Measurements from ENCODE around the gene PI16.

The PI16 gene

DNA sequence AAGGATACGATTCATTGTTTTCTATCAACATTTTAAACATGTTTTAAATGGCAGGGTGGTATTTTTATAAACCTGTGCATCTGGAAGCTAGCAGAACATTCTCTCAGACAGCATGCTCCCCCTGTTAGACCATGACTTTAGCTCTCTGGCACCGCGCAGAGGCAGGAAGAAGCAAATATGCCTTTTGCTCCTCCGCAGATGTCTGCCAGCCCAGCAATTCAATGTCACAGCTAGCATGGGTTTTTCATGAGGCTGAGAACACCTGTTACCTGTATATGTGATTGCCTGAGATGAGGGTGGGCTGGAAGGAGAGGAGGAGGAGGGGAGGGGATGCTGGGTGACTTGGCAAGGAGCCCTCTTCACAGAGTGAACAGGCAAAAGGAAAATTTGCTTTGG lies 24.8 kb downstream of the PI16 start:
- DNase-seq (ENCODE audit: low read depth in 2 of 2), result peak; percentile 51 to 67
- TF ChIP-seq, protein P1, sequence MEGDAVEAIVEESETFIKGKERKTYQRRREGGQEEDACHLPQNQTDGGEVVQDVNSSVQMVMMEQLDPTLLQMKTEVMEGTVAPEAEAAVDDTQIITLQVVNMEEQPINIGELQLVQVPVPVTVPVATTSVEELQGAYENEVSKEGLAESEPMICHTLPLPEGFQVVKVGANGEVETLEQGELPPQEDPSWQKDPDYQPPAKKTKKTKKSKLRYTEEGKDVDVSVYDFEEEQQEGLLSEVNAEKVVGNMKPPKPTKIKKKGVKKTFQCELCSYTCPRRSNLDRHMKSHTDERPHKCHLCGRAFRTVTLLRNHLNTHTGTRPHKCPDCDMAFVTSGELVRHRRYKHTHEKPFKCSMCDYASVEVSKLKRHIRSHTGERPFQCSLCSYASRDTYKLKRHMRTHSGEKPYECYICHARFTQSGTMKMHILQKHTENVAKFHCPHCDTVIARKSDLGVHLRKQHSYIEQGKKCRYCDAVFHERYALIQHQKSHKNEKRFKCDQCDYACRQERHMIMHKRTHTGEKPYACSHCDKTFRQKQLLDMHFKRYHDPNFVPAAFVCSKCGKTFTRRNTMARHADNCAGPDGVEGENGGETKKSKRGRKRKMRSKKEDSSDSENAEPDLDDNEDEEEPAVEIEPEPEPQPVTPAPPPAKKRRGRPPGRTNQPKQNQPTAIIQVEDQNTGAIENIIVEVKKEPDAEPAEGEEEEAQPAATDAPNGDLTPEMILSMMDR (IDR thresholded peaks at IDR 0.05; ENCODE audit: low read depth, low read length), result peak; percentile 66
- H3K4me3 ChIP-seq (replicated peaks in 1 of 2; ENCODE audit: low read depth in 2 of 2, low read length in 2 of 2), result no peak overlapping the region

DNA sequence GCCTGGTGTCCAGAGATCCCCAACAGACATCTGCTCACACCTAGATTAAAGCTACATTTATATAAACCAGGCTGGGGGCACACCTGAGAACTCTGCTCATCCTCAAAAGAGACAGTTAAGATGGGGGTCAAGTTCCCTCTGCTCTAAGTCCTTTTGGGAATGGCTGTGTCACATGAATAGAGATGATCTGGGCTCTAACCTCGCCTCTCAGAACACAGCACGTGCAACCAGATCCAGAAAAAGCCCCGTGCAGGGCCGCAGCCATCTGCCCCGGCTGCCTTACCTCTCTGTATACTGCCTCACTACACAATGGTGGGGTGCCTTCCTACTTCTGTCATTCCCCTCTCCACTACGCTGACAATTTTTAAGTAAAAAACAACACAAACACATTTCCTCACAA lies 25.6 kb downstream of the PI16 start:
- no peak for DNase-seq (ENCODE audit: low read depth in 2 of 2)
- no peak overlapping the region for H3K4me3 ChIP-seq (replicated peaks in 1 of 2; ENCODE audit: low read depth in 2 of 2, low read length in 2 of 2)
- TF ChIP-seq, protein P1 (IDR thresholded peaks at IDR 0.05; ENCODE audit: low read depth, low read length), result no peak

DNA sequence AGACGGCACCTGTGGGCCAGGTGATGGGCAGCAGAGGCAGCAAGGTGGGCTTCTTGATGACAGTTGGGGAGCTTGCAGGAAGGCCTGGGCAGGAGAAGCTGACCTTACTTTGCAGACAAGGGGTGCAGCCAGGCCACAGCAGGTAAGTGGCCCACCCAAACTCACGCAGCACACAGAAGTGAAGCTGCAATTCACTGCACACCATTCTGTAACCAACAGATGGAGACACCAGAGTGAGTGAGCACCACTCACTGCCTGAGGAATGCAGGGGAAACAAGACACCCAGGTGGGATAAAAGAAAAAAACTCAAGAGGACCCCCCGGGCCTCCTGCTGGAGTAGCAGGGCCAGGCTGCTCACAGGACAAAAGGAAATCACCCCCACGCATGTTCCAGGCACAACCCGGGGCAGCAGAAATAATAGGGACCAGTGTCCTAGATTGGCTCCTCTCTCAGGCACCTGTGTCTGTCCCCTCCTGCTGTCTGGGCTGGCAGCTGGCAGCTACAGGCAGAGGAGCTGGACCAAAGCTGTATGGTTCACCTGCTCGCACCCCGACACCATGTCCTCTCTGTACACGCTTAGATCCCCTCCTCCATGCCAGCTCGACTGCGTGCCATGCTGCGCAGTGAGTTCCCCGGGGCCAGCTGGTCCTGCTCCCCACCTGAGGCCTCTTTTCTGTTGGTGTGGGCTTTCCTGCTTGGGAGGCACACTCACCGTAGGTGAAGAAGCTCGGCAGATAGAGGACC lies 26.5 kb downstream of the PI16 start:
- DNase-seq (ENCODE audit: low read depth in 2 of 2), result no peak
- H3K4me3 ChIP-seq (replicated peaks in 1 of 2; ENCODE audit: low read depth in 2 of 2, low read length in 2 of 2), result no peak overlapping the region
- TF ChIP-seq, protein P1 (IDR thresholded peaks at IDR 0.05; ENCODE audit: low read depth, low read length), result no peak

- TF ChIP-seq, protein P1 (IDR thresholded peaks at IDR 0.05; ENCODE audit: low read depth, low read length), result no peak
- no peak overlapping the region for H3K4me3 ChIP-seq (replicated peaks in 1 of 2; ENCODE audit: low read depth in 2 of 2, low read length in 2 of 2)
- DNase-seq (ENCODE audit: low read depth in 2 of 2), result no peak
Observed at GRCh38 chr6:36983538-36983937, 29.0 kb downstream of the PI16 start.

GRCh38 chr6:36984581-36985416 lies 30.3 kb downstream of the PI16 start:
- TF ChIP-seq, protein P1 (IDR thresholded peaks at IDR 0.05; ENCODE audit: low read depth, low read length), result no peak
- DNase-seq (ENCODE audit: low read depth in 2 of 2), result peak; percentile 75 to 80
- H3K4me3 ChIP-seq (replicated peaks in 1 of 2; ENCODE audit: low read depth in 2 of 2, low read length in 2 of 2), result peak overlapping the region; percentile 100

DNA sequence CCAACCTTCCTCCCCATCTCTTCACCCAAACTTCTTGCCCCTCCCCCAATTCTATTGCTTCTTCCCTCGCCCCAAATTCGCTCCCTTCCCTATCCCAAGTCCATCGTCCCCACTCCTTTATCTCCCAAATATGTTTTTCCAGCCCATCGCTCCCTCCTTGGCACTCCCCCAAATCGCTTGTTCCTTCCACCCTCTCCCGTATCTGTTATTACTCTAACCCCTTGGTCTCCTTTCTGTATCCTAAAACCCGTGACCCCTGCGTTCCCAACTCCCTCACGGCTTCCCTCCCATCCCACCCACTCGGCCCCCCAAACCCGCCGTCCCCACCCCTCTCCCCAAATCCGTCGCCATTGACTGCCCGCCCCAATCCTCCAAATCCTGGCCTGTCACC lies 30.9 kb downstream of the PI16 start:
- H3K4me3 ChIP-seq (replicated peaks in 1 of 2; ENCODE audit: low read depth in 2 of 2, low read length in 2 of 2), result peak overlapping the region; percentile 100
- no peak for DNase-seq (ENCODE audit: low read depth in 2 of 2)

More for the DNA sequence above, 30.9 kb downstream of the PI16 start:
- TF ChIP-seq, protein P1 (IDR thresholded peaks at IDR 0.05; ENCODE audit: low read depth, low read length), result no peak

All from cardiac fibroblast (primary cell).